Measurements from ENCODE around the gene CTNNA3.

DNA sequence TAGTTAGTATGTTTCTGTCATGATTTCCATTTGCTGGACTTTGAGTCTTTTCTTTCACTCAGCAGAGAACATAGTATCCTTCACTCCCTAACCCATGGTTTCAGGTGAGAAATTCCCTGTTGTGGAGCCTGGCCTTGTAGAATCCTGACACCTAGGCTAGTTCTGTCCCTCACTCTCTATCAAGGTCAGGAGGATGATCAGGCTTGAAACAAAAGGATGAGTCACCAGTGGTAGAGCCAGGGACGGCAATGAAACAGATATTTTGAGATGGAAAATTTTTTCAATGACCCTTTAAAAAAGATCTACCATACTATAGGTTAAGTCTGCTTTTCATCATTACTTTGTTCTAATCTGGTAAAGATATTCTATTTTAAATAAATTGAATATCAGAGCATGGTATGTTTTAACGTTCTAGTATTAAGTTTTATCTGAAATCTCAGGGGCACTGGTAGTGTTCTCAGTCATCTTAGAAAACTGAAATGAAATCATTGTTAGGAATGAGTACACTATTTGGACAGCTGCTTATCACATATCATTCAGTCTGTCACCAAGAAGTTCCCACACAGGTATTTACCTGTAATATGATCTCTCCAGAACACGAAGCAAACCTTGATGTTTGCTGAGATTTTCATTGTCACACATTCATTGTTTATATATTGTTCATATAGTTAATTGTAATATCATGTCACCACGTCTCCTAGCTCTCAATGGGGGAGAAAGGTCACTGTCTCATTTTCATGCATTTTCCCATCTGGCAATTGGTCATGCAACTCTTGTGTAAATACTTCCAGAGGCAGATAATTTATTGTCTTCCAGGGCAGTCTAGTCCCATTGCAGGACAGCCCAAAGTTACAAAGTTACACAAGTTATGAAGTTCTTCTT, 1070.0 kb downstream of the CTNNA3 start:
- TF ChIP-seq, protein P1, sequence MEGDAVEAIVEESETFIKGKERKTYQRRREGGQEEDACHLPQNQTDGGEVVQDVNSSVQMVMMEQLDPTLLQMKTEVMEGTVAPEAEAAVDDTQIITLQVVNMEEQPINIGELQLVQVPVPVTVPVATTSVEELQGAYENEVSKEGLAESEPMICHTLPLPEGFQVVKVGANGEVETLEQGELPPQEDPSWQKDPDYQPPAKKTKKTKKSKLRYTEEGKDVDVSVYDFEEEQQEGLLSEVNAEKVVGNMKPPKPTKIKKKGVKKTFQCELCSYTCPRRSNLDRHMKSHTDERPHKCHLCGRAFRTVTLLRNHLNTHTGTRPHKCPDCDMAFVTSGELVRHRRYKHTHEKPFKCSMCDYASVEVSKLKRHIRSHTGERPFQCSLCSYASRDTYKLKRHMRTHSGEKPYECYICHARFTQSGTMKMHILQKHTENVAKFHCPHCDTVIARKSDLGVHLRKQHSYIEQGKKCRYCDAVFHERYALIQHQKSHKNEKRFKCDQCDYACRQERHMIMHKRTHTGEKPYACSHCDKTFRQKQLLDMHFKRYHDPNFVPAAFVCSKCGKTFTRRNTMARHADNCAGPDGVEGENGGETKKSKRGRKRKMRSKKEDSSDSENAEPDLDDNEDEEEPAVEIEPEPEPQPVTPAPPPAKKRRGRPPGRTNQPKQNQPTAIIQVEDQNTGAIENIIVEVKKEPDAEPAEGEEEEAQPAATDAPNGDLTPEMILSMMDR (IDR thresholded peaks at IDR 0.05): no peak
- TF ChIP-seq POLR2A (IDR thresholded peaks at IDR 0.05): no peak
- no peak for TF ChIP-seq POLR2AphosphoS5 (IDR thresholded peaks at IDR 0.05)
- TF ChIP-seq EP300 (IDR thresholded peaks at IDR 0.05): no peak

Data from upper lobe of left lung (tissue), 4 donors.